Measurements from ENCODE around the gene SLC29A2.

SLC29A2 gene

GRCh38 chr11:66335531-66336233 is 35.9 kb downstream of the SLC29A2 start:
- no peak overlapping the region for H3K4me3 ChIP-seq (IDR thresholded peaks at IDR 0.05; ENCODE audit: insufficient read depth, low read depth, low read length)
- no peak overlapping the region for H2AFZ ChIP-seq (ENCODE audit: low read depth)
- no peak for TF ChIP-seq CTCF (conservative IDR thresholded peaks at IDR 0.05; ENCODE audit: low read depth, low read length)
- no peaks in the 10 kb centered on the region for H3K36me3 ChIP-seq (ENCODE audit: insufficient read depth)
- H4K20me1 ChIP-seq (ENCODE audit: insufficient read depth) = no peaks in the 10 kb centered on the region
- H3K27me3 ChIP-seq (ENCODE audit: insufficient read depth, low read depth) = peaks cover 25% of the 10 kb centered on the region; the same call in 1 of the 2 replicates
- H3K79me2 ChIP-seq (ENCODE audit: insufficient read depth, low read depth) = no peaks in the 10 kb centered on the region
- H3K4me1 ChIP-seq (ENCODE audit: low read depth, poor library complexity, severe bottlenecking) = peaks cover 6% of the 10 kb centered on the region
- no peak overlapping the region for H3K4me2 ChIP-seq
- H3K27ac ChIP-seq = no peak overlapping the region
- no peak overlapping the region for H3K9ac ChIP-seq

DNA sequence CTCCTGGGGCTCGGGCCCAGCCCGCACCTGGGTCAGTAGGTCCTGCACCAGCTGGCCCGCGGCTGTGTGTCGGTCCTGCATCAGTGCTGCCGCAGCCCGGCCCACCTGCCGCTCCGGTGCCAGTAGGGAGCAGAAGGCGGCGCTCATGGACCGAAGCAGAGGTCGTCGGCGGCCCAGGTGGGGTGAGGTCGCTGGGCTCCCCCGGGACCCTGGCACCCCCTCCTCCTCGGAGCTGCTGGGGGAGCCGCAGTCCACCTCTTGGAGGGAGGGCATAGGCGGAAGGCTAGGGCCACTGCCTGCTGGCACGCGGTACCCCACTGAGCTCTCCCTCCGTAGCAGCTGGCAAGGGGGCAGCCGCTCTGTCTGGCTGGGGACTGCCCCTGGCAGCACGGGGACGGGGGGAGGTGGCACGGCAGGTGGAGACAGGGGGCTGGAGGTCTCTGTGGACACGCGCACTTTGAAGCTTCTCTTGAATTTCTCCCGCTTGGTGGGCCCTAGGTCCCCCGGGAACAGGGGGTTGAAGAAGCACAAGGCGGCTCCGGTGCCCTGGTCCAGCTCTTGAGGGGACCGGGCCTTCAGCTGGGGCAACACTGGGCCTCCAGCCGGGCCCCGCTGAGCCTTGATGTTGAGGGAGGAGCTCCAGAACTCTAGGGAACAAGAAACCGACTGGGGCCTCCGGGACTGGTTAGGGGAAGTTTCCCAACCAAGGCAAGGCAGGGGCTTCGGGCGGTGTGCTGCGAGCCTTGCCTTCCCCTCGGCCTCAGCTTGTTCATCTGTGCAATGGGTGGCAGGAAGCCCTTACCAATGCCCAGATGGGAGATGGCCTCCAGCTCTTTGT is 36.7 kb downstream of the SLC29A2 start:
- H3K36me3 ChIP-seq (ENCODE audit: insufficient read depth) = no peaks in the 10 kb centered on the region
- H3K4me3 ChIP-seq (IDR thresholded peaks at IDR 0.05; ENCODE audit: insufficient read depth, low read depth, low read length) = no peak overlapping the region
- H3K27me3 ChIP-seq (ENCODE audit: insufficient read depth, low read depth) = peaks cover 25% of the 10 kb centered on the region; the same call in 1 of the 2 replicates
- H3K4me2 ChIP-seq = no peak overlapping the region
- peaks cover 6% of the 10 kb centered on the region for H3K4me1 ChIP-seq (ENCODE audit: low read depth, poor library complexity, severe bottlenecking)
- H3K79me2 ChIP-seq (ENCODE audit: insufficient read depth, low read depth) = no peaks in the 10 kb centered on the region
- TF ChIP-seq CTCF (conservative IDR thresholded peaks at IDR 0.05; ENCODE audit: low read depth, low read length) = no peak
- no peak overlapping the region for H2AFZ ChIP-seq (ENCODE audit: low read depth)
- H4K20me1 ChIP-seq (ENCODE audit: insufficient read depth) = no peaks in the 10 kb centered on the region
- no peak overlapping the region for H3K9ac ChIP-seq
- H3K27ac ChIP-seq = no peak overlapping the region

DNA sequence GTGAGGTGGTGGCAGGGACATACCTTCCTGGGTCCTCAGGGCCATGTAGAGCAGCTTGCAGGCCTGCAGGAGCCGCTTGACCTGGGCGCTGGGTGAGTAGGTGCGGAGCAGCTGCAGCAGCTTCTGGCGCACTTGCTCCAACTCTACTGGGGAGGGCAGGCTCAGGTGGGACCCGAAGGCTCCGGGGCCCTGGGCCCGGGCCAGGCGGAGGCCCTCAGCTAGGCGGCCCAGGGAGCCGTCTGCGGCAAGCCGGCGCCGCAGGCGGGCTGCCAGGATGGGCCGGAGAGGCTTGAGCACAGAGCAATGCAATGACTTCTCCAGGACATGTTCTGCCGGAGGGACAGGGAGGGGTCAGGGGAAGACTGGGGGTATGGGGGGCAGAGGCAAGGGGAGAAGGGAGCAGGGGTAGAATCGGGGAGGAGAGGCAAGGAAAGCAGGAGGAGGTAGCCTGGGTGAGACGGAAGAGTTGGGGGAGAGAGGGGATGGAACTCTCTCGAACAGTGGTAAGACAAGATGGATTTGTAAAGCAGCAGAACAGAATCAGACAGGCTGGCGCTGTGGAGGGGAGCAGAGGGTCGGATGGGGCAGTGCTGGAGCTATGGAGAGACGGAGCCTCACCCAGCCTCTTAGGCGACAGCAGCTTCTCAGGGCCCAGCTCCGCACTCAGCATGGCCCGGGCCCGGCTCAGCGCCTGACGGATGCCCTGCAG is 37.5 kb downstream of the SLC29A2 start:
- no peak overlapping the region for H3K4me2 ChIP-seq
- peaks cover 6% of the 10 kb centered on the region for H3K4me1 ChIP-seq (ENCODE audit: low read depth, poor library complexity, severe bottlenecking)
- no peak overlapping the region for H2AFZ ChIP-seq (ENCODE audit: low read depth)
- H3K27me3 ChIP-seq (ENCODE audit: insufficient read depth, low read depth) = peaks cover 25% of the 10 kb centered on the region; the same call in 1 of the 2 replicates
- no peaks in the 10 kb centered on the region for H3K36me3 ChIP-seq (ENCODE audit: insufficient read depth)
- no peaks in the 10 kb centered on the region for H3K79me2 ChIP-seq (ENCODE audit: insufficient read depth, low read depth)
- no peak overlapping the region for H3K4me3 ChIP-seq (IDR thresholded peaks at IDR 0.05; ENCODE audit: insufficient read depth, low read depth, low read length)
- no peak overlapping the region for H3K9ac ChIP-seq
- H3K27ac ChIP-seq = no peak overlapping the region
- no peak for TF ChIP-seq CTCF (conservative IDR thresholded peaks at IDR 0.05; ENCODE audit: low read depth, low read length)
- H4K20me1 ChIP-seq (ENCODE audit: insufficient read depth) = no peaks in the 10 kb centered on the region

GRCh38 chr11:66333220-66333877 is 38.2 kb downstream of the SLC29A2 start:
- Histone ChIP-seq H3K36me3 (ENCODE audit: insufficient read depth) (no peaks in the 10 kb centered on the region), H3K27me3 (ENCODE audit: insufficient read depth, low read depth) (peaks cover 25% of the 10 kb centered on the region; the same call in 1 of the 2 replicates), H3K4me3 (IDR thresholded peaks at IDR 0.05; ENCODE audit: insufficient read depth, low read depth, low read length) (no peak overlapping the region), H3K9ac (no peak overlapping the region), H4K20me1 (ENCODE audit: insufficient read depth) (no peaks in the 10 kb centered on the region), H3K27ac (no peak overlapping the region), H3K4me2 (no peak overlapping the region), H3K4me1 (ENCODE audit: low read depth, poor library complexity, severe bottlenecking) (peaks cover 10% of the 10 kb centered on the region), H3K79me2 (ENCODE audit: insufficient read depth, low read depth) (no peaks in the 10 kb centered on the region), H2AFZ (ENCODE audit: low read depth) (no peak overlapping the region)
- TF ChIP-seq CTCF (conservative IDR thresholded peaks at IDR 0.05; ENCODE audit: low read depth, low read length) = no peak
